HL-60 (cell line): Measurements from ENCODE around the gene AHCTF1.

Experiments
- DNase-seq, 2 experiments: peaks; one replicate each; pipeline ENCODE4 v3.0.0-alpha.2; 2010 to 2020; ENCODE audit warnings: low read depth in 1 of 2, low spot score in 1 of 2
- H3K27ac ChIP-seq: fragments of 250-450 bp; sonication (Bioruptor Pico); replicated peaks from 2 replicates; pipeline ENCODE4 v1.5.1; 2020; ENCODE audit warnings: mild to moderate bottlenecking, moderate library complexity
- H3K27me3 ChIP-seq: fragments of 250-450 bp; sonication (Bioruptor Pico); 2 replicates; pipeline ENCODE4 v1.5.1; 2021; ENCODE audit warnings: mild to moderate bottlenecking, moderate library complexity; ENCODE audit not compliant: insufficient read depth, poor library complexity, severe bottlenecking
- H3K4me3 ChIP-seq: replicated peaks from 2 replicates; pipeline ENCODE4 v1.5.1; 2011; ENCODE audit warnings: mild to moderate bottlenecking, control low read depth, low read length; ENCODE audit not compliant: insufficient read depth
- GABPA ChIP-seq: IDR thresholded peaks from 2 replicates; pipeline ENCODE4 v1.6.1; 2012; ENCODE audit warnings: low read depth
- POLR2AphosphoS5 ChIP-seq: IDR thresholded peaks from 2 replicates; pipeline ENCODE4 v1.6.1; 2012; ENCODE audit warnings: low read depth
- SPI1 ChIP-seq: IDR thresholded peaks from 2 replicates; pipeline ENCODE4 v1.6.1; 2012; ENCODE audit warnings: low read depth, mild to moderate bottlenecking, borderline replicate concordance
- TF ChIP-seq, protein P1 (sequence below): IDR thresholded peaks from one replicate; pipeline ENCODE4 v1.5.1; 2011; ENCODE audit warnings: low read length, control low read depth, inconsistent platforms; ENCODE audit not compliant: insufficient read depth
- TF ChIP-seq, protein P2 (sequence below): IDR thresholded peaks from 2 replicates; pipeline ENCODE4 v1.6.1; 2012; ENCODE audit warnings: low read depth; ENCODE audit not compliant: insufficient replicate concordance

Gene AHCTF1

DNA sequence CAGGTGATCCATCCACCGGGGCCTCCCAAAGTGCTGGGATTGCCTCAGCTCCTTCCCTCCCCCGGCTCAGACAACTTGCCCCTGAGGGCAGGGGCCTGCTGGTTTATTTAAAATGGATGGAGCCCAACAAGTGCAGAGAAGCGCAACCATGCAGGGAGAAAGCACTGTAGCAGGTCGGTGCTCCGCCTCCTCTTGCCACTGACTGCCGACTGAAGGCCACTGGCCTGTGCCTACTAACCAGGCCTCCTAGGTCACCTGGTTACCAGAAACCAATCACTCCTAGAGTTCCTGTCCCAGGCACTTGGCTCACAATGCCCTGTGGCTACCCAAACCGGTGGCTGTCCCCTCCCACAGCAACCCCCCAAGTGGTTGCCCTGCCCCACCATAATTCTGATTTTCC is 40.2 kb upstream of the AHCTF1 start:
- H3K27me3 ChIP-seq: no peaks in the 10 kb centered on the region
- H3K4me3 ChIP-seq: no peak overlapping the region

GRCh38 chr1:246971090-246971721 is 39.5 kb upstream of the AHCTF1 start:
- Histone ChIP-seq H3K27ac (no peak overlapping the region), H3K27me3 (no peaks in the 10 kb centered on the region), H3K4me3 (no peak overlapping the region)
- no peak for TF ChIP-seq POLR2AphosphoS5
- TF ChIP-seq, protein P1, sequence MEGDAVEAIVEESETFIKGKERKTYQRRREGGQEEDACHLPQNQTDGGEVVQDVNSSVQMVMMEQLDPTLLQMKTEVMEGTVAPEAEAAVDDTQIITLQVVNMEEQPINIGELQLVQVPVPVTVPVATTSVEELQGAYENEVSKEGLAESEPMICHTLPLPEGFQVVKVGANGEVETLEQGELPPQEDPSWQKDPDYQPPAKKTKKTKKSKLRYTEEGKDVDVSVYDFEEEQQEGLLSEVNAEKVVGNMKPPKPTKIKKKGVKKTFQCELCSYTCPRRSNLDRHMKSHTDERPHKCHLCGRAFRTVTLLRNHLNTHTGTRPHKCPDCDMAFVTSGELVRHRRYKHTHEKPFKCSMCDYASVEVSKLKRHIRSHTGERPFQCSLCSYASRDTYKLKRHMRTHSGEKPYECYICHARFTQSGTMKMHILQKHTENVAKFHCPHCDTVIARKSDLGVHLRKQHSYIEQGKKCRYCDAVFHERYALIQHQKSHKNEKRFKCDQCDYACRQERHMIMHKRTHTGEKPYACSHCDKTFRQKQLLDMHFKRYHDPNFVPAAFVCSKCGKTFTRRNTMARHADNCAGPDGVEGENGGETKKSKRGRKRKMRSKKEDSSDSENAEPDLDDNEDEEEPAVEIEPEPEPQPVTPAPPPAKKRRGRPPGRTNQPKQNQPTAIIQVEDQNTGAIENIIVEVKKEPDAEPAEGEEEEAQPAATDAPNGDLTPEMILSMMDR: peak; percentile 39
- DNase-seq: peak; percentile 17 to 22

More for the DNA sequence above, 40.2 kb upstream of the AHCTF1 start:
- no peak for DNase-seq
- TF ChIP-seq, protein P1: no peak
- TF ChIP-seq SPI1 (no peak), GABPA (no peak), POLR2AphosphoS5 (no peak)
- TF ChIP-seq, protein P2, sequence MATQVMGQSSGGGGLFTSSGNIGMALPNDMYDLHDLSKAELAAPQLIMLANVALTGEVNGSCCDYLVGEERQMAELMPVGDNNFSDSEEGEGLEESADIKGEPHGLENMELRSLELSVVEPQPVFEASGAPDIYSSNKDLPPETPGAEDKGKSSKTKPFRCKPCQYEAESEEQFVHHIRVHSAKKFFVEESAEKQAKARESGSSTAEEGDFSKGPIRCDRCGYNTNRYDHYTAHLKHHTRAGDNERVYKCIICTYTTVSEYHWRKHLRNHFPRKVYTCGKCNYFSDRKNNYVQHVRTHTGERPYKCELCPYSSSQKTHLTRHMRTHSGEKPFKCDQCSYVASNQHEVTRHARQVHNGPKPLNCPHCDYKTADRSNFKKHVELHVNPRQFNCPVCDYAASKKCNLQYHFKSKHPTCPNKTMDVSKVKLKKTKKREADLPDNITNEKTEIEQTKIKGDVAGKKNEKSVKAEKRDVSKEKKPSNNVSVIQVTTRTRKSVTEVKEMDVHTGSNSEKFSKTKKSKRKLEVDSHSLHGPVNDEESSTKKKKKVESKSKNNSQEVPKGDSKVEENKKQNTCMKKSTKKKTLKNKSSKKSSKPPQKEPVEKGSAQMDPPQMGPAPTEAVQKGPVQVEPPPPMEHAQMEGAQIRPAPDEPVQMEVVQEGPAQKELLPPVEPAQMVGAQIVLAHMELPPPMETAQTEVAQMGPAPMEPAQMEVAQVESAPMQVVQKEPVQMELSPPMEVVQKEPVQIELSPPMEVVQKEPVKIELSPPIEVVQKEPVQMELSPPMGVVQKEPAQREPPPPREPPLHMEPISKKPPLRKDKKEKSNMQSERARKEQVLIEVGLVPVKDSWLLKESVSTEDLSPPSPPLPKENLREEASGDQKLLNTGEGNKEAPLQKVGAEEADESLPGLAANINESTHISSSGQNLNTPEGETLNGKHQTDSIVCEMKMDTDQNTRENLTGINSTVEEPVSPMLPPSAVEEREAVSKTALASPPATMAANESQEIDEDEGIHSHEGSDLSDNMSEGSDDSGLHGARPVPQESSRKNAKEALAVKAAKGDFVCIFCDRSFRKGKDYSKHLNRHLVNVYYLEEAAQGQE: no peak
- H3K27ac ChIP-seq: no peak overlapping the region

DNA sequence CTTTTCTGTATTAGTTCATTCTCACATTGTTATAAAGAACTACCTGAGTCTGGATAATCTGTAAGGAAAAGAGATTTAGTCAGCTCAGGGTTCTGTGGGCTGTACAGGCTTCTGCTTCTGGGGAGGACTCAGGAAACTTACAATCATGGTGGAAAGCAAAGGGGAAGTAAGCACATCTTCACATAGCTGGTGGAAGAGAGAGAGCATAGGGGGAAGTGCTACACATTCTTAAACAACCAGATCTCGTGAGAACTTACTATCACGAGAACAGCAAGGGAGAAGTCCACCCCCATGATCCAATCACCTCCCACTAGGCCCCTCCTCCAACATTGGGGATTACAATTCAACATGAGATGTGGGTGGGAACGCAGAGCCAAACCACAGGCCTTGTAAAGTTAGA is 37.9 kb upstream of the AHCTF1 start:
- Histone ChIP-seq H3K4me3 (no peak overlapping the region), H3K27me3 (no peaks in the 10 kb centered on the region), H3K27ac (no peak overlapping the region; the same call in 1 of the 2 replicates)
- TF ChIP-seq GABPA (no peak), SPI1 (peak; percentile 51; the same call in 1 of the 2 replicates)
- TF ChIP-seq, protein P2: no peak
- peak; percentile 30 to 42 for DNase-seq

DNA sequence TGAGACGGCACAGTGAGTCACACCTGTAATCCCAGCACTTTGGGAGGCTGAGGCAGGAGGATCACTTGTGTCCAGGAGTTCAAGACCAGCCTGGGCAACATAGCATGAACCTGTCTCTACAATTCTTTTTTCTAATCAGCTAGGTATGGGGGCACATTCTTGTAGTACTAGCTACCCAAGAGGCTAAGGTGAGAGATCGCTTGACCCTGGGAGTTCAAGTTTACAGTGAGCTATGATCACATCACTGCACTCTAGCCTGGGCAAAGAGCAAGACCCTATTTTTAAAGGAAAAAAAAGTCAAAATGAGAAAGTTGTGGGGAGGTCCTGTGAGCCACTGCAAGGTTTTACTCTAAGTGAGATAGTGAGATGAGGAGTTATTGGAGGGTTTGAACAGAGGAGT is 34.8 kb upstream of the AHCTF1 start:
- Histone ChIP-seq H3K4me3 (no peak overlapping the region), H3K27ac (no peak overlapping the region), H3K27me3 (no peaks in the 10 kb centered on the region)
- TF ChIP-seq, protein P2: no peak
- TF ChIP-seq, protein P1: no peak
- TF ChIP-seq SPI1: no peak
- TF ChIP-seq GABPA: no peak
- TF ChIP-seq POLR2AphosphoS5: no peak
- no peak for DNase-seq
